OCI-LY1 (cell line): ENCODE results near the gene EIF4ENIF1.
"Not testable (repeated sequence)": the region's sequence is repeated elsewhere in the genome, so short reads cannot be mapped to it uniquely, and the experiment has no call there.

Source experiments
- H2AFZ ChIP-seq: fragments of 200-600 bp; sonication (generic), shearing (Covaris generic); 2 replicates; pipeline ENCODE4 v1.6.0; 2014; ENCODE audit warnings: antibody characterized with exemption, mild to moderate bottlenecking, low read length
- H3F3A ChIP-seq: fragments of 200-600 bp; sonication (generic), shearing (Covaris generic); 2 replicates; pipeline ENCODE4 v1.6.0; 2014; ENCODE audit warnings: mild to moderate bottlenecking, antibody characterized with exemption, low read length, moderate library complexity; ENCODE audit not compliant: insufficient read depth
- H3K27ac ChIP-seq: fragments of 200-600 bp; sonication (generic); 2 replicates; pipeline ENCODE4 v1.5.1; 2014; ENCODE audit warnings: low read length, mixed run types, mild to moderate bottlenecking, low read depth; ENCODE audit not compliant: poor library complexity, severe bottlenecking
- H3K27me3 ChIP-seq: fragments of 200-600 bp; sonication (generic); 2 replicates; pipeline ENCODE4 v1.6.0; 2014; ENCODE audit warnings: antibody characterized with exemption, mild to moderate bottlenecking, low read length, moderate library complexity; ENCODE audit not compliant: insufficient read depth
- H3K36me3 ChIP-seq: fragments of 200-600 bp; sonication (generic); 2 replicates; pipeline ENCODE4 v1.6.1; 2014; ENCODE audit warnings: mild to moderate bottlenecking, antibody characterized with exemption, low read length, moderate library complexity, mixed read lengths; ENCODE audit not compliant: insufficient read depth
- H3K4me1 ChIP-seq: fragments of 200-600 bp; sonication (generic); 2 replicates; pipeline ENCODE4 v1.5.1; 2014; ENCODE audit warnings: mild to moderate bottlenecking, low read length, moderate library complexity; ENCODE audit not compliant: insufficient read depth, severe bottlenecking
- H3K4me2 ChIP-seq: fragments of 200-600 bp; sonication (generic), shearing (Covaris generic); 2 replicates; pipeline ENCODE4 v1.6.1; 2014; ENCODE audit warnings: low read length
- H3K4me3 ChIP-seq: fragments of 200-600 bp; sonication (generic); 2 replicates; pipeline ENCODE4 v1.5.1; 2014; ENCODE audit warnings: low read length, low read depth, mild to moderate bottlenecking, mixed read lengths; ENCODE audit not compliant: poor library complexity, severe bottlenecking
- H3K79me2 ChIP-seq: fragments of 200-600 bp; shearing (Covaris generic); 2 replicates; pipeline ENCODE4 v1.6.1; 2016; ENCODE audit warnings: mixed run types, low read length, mixed read lengths; ENCODE audit not compliant: insufficient read depth
- H3K9ac ChIP-seq: fragments of 200-600 bp; sonication (generic), shearing (Covaris generic); 2 replicates; pipeline ENCODE4 v1.6.1; 2014; ENCODE audit warnings: mild to moderate bottlenecking, low read length, mixed read lengths
- H3K9me2 ChIP-seq: fragments of 200-600 bp; sonication (generic), shearing (Covaris generic); 2 replicates; pipeline ENCODE4 v1.6.1; 2014; ENCODE audit warnings: low read depth, mild to moderate bottlenecking, low read length, mixed read lengths
- H3K9me3 ChIP-seq: fragments of 200-600 bp; shearing (Covaris generic); 2 replicates; pipeline ENCODE4 v1.6.1; 2014; ENCODE audit warnings: low read length, mixed read lengths
- H4K20me1 ChIP-seq: fragments of 200-600 bp; sonication (generic), shearing (Covaris generic); 2 replicates; pipeline ENCODE4 v1.6.0; 2016; ENCODE audit warnings: mild to moderate bottlenecking, low read length; ENCODE audit not compliant: insufficient read depth
- EZH2 ChIP-seq: fragments of 200-600 bp; sonication (generic), shearing (Covaris generic); IDR thresholded peaks from 2 replicates; pipeline ENCODE4 v1.8.0; 2017; ENCODE audit warnings: borderline replicate concordance, mixed run types, mild to moderate bottlenecking, antibody characterized with exemption, low read length, moderate library complexity, mixed read lengths
- TF ChIP-seq, protein P1 (sequence below): fragments of 200-600 bp; sonication (generic), shearing (Covaris generic); IDR thresholded peaks from 2 replicates; pipeline ENCODE4 v1.5.1; 2017; ENCODE audit warnings: mild to moderate bottlenecking, antibody characterized with exemption, low read length, moderate library complexity, mixed read lengths

Gene EIF4ENIF1

GRCh38 chr22:31533374-31533773, 43.7 kb upstream of the EIF4ENIF1 start:
- Histone ChIP-seq H3K36me3 (peaks cover 59% of the 10 kb centered on the region), H3K4me1 (no peaks in the 10 kb centered on the region), H4K20me1 (no peaks in the 10 kb centered on the region), H3K27ac (no peak overlapping the region), H3K9me2 (no peaks in the 10 kb centered on the region), H3K79me2 (no peaks in the 10 kb centered on the region), H3K27me3 (no peaks in the 10 kb centered on the region), H3F3A (no peaks in the 10 kb centered on the region), H2AFZ (no peak overlapping the region), H3K4me2 (no peak overlapping the region), H3K9me3 (no peaks in the 10 kb centered on the region), H3K9ac (no peak overlapping the region), H3K4me3 (no peak overlapping the region)
- TF ChIP-seq, protein P1, sequence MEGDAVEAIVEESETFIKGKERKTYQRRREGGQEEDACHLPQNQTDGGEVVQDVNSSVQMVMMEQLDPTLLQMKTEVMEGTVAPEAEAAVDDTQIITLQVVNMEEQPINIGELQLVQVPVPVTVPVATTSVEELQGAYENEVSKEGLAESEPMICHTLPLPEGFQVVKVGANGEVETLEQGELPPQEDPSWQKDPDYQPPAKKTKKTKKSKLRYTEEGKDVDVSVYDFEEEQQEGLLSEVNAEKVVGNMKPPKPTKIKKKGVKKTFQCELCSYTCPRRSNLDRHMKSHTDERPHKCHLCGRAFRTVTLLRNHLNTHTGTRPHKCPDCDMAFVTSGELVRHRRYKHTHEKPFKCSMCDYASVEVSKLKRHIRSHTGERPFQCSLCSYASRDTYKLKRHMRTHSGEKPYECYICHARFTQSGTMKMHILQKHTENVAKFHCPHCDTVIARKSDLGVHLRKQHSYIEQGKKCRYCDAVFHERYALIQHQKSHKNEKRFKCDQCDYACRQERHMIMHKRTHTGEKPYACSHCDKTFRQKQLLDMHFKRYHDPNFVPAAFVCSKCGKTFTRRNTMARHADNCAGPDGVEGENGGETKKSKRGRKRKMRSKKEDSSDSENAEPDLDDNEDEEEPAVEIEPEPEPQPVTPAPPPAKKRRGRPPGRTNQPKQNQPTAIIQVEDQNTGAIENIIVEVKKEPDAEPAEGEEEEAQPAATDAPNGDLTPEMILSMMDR = no peak
- TF ChIP-seq EZH2 = no peak

DNA sequence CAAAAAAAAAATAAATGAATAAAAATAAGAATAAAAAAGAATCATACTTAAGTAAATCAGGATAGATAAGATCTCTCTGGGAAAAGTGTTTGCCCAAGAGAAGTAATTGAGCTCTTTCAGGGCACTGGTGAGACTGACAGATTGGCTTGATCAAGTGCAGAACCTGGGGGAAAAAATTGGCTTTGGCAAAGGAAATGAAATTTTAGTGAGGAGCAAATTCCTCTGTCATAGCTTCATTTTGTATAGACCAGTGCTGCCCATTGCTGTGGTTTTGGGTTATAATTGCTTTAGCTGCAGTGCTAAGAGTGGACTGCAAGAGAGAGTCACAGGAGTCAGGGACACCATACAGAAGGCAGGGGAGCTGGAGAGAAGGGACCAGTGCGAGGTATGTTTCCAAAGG, 42.4 kb upstream of the EIF4ENIF1 start:
- Histone ChIP-seq H3K9ac (no peak overlapping the region), H3K27ac (no peak overlapping the region), H3K9me2 (no peaks in the 10 kb centered on the region)

GRCh38 chr22:31530823-31531195, 41.2 kb upstream of the EIF4ENIF1 start:
- H4K20me1 ChIP-seq = no peaks in the 10 kb centered on the region
- no peaks in the 10 kb centered on the region for H3K4me1 ChIP-seq
- H3K4me2 ChIP-seq = no peak overlapping the region
- no peak overlapping the region for H2AFZ ChIP-seq
- H3K27ac ChIP-seq = no peak overlapping the region
- peaks cover 4% of the 10 kb centered on the region for H3K79me2 ChIP-seq
- H3F3A ChIP-seq = no peaks in the 10 kb centered on the region
- no peak for TF ChIP-seq EZH2
- no peaks in the 10 kb centered on the region for H3K27me3 ChIP-seq
- H3K9me2 ChIP-seq = no peaks in the 10 kb centered on the region
- H3K36me3 ChIP-seq = peaks cover 61% of the 10 kb centered on the region
- peaks cover 1% of the 10 kb centered on the region; the same call in 1 of the 2 replicates for H3K9me3 ChIP-seq
- H3K4me3 ChIP-seq = no peak overlapping the region
- H3K9ac ChIP-seq = no peak overlapping the region

More for the DNA sequence above, 42.4 kb upstream of the EIF4ENIF1 start:
- TF ChIP-seq, protein P1 = no peak
- no peak for TF ChIP-seq EZH2
- H3K4me2 ChIP-seq = no peak overlapping the region
- H3K4me3 ChIP-seq = no peak overlapping the region
- peaks cover 54% of the 10 kb centered on the region for H3K36me3 ChIP-seq
- no peaks in the 10 kb centered on the region for H3K79me2 ChIP-seq
- H4K20me1 ChIP-seq = no peaks in the 10 kb centered on the region
- H3K27me3 ChIP-seq = no peaks in the 10 kb centered on the region
- H3K9me3 ChIP-seq = no peaks in the 10 kb centered on the region
- no peak overlapping the region for H2AFZ ChIP-seq
- H3K4me1 ChIP-seq = no peaks in the 10 kb centered on the region
- H3F3A ChIP-seq = no peaks in the 10 kb centered on the region

DNA sequence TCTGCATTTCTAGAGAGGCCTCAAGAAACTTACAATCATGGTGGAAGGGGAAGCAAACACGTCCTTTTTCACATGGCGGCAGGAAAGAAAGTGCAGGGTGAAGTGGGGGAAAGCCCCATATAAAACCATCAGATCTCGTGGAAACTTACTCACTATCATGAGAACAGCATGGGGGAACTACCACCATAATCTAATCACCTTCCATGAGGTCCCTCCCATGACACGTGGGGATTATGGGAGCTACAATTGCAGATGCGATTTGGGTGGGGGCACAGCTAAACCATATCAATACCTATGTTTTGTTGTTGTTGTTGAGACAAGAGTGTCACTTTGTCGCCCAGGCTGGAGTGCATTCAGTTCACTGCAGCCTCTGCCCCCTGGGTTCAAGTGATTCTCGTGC, 36.6 kb upstream of the EIF4ENIF1 start:
- no peak overlapping the region for H3K4me2 ChIP-seq
- peaks cover 29% of the 10 kb centered on the region for H3K79me2 ChIP-seq
- H3K9me2 ChIP-seq = no peaks in the 10 kb centered on the region
- H3K36me3 ChIP-seq = peaks cover 75% of the 10 kb centered on the region
- H2AFZ ChIP-seq = no peak overlapping the region
- no peaks in the 10 kb centered on the region for H4K20me1 ChIP-seq
- H3F3A ChIP-seq = no peaks in the 10 kb centered on the region
- H3K4me1 ChIP-seq = no peaks in the 10 kb centered on the region
- no peak overlapping the region for H3K4me3 ChIP-seq
- H3K9ac ChIP-seq = no peak overlapping the region
- H3K27me3 ChIP-seq = no peaks in the 10 kb centered on the region
- no peak overlapping the region for H3K27ac ChIP-seq
- no peak for TF ChIP-seq EZH2
- TF ChIP-seq, protein P1 = no peak
- peaks cover 5% of the 10 kb centered on the region; the same call in 1 of the 2 replicates for H3K9me3 ChIP-seq

DNA sequence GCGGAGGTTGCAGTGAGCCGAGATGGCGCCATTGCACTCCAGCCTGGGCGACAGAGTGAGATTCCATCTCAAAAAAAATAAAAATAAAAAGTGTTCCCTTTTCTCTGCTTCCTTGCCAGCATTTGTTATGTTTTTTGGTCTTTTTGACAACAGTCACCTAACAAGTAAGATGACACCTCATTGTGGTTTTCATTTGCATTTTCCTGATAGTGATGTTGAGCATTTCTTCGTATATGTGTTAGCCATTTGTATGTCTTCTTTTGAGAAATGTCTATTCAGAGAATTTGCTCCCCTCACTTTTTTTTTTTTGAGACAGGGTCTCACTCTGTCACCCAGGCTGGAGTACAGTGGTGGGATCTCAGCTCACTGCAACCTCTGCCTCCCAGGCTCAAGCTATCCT, 34.5 kb upstream of the EIF4ENIF1 start:
- not testable (repeated sequence) for H3K4me3 ChIP-seq, H3K27me3 ChIP-seq, H3K4me1 ChIP-seq, H3K9me3 ChIP-seq, H3F3A ChIP-seq, H3K27ac ChIP-seq, H3K4me2 ChIP-seq, H3K9ac ChIP-seq, H3K9me2 ChIP-seq, H4K20me1 ChIP-seq, H2AFZ ChIP-seq
- peaks cover 42% of the 10 kb centered on the region for H3K79me2 ChIP-seq
- peaks cover 69% of the 10 kb centered on the region for H3K36me3 ChIP-seq
